Liver (tissue), 9 donors: Measurements from ENCODE around the gene TESK2. TPM values are rescaled to one million over a fixed set of nuclear protein-coding genes. Genes with fewer than 3 reads are reported as not detected.

Experiments used
- DNase-seq: peaks from one replicate; pipeline ENCODE4 v3.0.0-alpha.2; 2017; ENCODE audit warnings: low spot score
- H3K27ac ChIP-seq, 2 donors: one replicate each; pipeline ENCODE4 v1.7.0; 2013; ENCODE audit warnings: inconsistent platforms in 2 of 2, low read length in 2 of 2, control low read depth in 1 of 2, low read depth in 1 of 2, mild to moderate bottlenecking in 1 of 2
- H3K27me3 ChIP-seq, 4 donors: one replicate each; pipeline versions ENCODE4 v1.6.1 to v1.7.0; 2013; ENCODE audit warnings: low read length in 3 of 4, inconsistent platforms in 1 of 4, mild to moderate bottlenecking in 1 of 4, moderate library complexity in 1 of 4; ENCODE audit not compliant: control insufficient read depth in 4 of 4, insufficient read depth in 4 of 4
- H3K36me3 ChIP-seq, 4 donors: one replicate each; pipeline versions ENCODE4 v1.6.1 to v1.7.0; 2013; ENCODE audit warnings: low read length in 3 of 4, mild to moderate bottlenecking in 3 of 4, low read depth in 1 of 4, moderate library complexity in 1 of 4; ENCODE audit not compliant: control insufficient read depth in 4 of 4, insufficient read depth in 3 of 4
- H3K4me1 ChIP-seq, 4 donors: one replicate each; pipeline versions ENCODE4 v1.6.1 to v1.7.0; 2013; ENCODE audit warnings: low read length in 3 of 4, mild to moderate bottlenecking in 3 of 4, moderate library complexity in 1 of 4; ENCODE audit not compliant: control insufficient read depth in 4 of 4, insufficient read depth in 4 of 4
- H3K4me3 ChIP-seq, 3 donors: one replicate each; pipeline versions ENCODE4 v1.6.1 to v1.7.0; 2013; ENCODE audit warnings: low read length in 3 of 3, control low read depth in 1 of 3, low read depth in 1 of 3, mild to moderate bottlenecking in 1 of 3
- H3K9ac ChIP-seq, 2 donors: one replicate each; pipeline ENCODE4 v1.7.0; 2013; ENCODE audit warnings: low read length in 2 of 2, mild to moderate bottlenecking in 2 of 2, moderate library complexity in 2 of 2, control low read depth in 1 of 2, low read depth in 1 of 2
- H3K9me3 ChIP-seq, 4 donors: one replicate each; pipeline versions ENCODE4 v1.6.1 to v1.7.0; 2013; ENCODE audit warnings: low read length in 3 of 4; ENCODE audit not compliant: control insufficient read depth in 4 of 4
- EGR1 ChIP-seq, 2 donors: IDR thresholded peaks; 2 replicates each; pipeline ENCODE4 v1.6.1; 2016 to 2018; ENCODE audit warnings: antibody characterized with exemption in 2 of 2, low read depth in 2 of 2
- FOXA1 ChIP-seq: IDR thresholded peaks from 2 replicates; pipeline ENCODE4 v1.6.1; 2016; ENCODE audit warnings: antibody characterized with exemption
- FOXA2 ChIP-seq: IDR thresholded peaks from 2 replicates; pipeline ENCODE4 v1.6.1; 2016; ENCODE audit warnings: antibody characterized with exemption
- GABPA ChIP-seq, 2 donors: IDR thresholded peaks in 1 of 2; conservative IDR thresholded peaks in 1 of 2; 2 replicates each; pipeline ENCODE4 v1.6.1; 2016; ENCODE audit warnings: antibody characterized with exemption in 2 of 2, mild to moderate bottlenecking in 1 of 2, moderate library complexity in 1 of 2
- HNF4A ChIP-seq, 2 donors: conservative IDR thresholded peaks; 2 replicates each; pipeline ENCODE4 v1.6.1; 2016; ENCODE audit warnings: antibody characterized with exemption in 2 of 2, mild to moderate bottlenecking in 2 of 2
- HNF4G ChIP-seq: IDR thresholded peaks from 2 replicates; pipeline ENCODE4 v1.6.1; 2016; ENCODE audit warnings: antibody characterized with exemption
- JUND ChIP-seq, 2 donors: IDR thresholded peaks; 2 replicates each; pipeline ENCODE4 v1.6.1; 2016; ENCODE audit warnings: antibody characterized with exemption in 2 of 2
- NR2F2 ChIP-seq: IDR thresholded peaks from 2 replicates; pipeline ENCODE4 v1.6.1; 2016; ENCODE audit warnings: antibody characterized with exemption
- RAD21 ChIP-seq, 2 donors: IDR thresholded peaks; 2 replicates each; pipeline ENCODE4 v1.6.1; 2016; ENCODE audit warnings: antibody characterized with exemption in 2 of 2, mild to moderate bottlenecking in 2 of 2
- RXRA ChIP-seq, 2 donors: IDR thresholded peaks; 2 replicates each; pipeline ENCODE4 v1.6.1; 2017 to 2018; ENCODE audit warnings: antibody characterized with exemption in 2 of 2, mild to moderate bottlenecking in 1 of 2
- SP1 ChIP-seq: IDR thresholded peaks from 2 replicates; pipeline ENCODE4 v1.6.1; 2018; ENCODE audit warnings: antibody characterized with exemption, mild to moderate bottlenecking
- TAF1 ChIP-seq: conservative IDR thresholded peaks from 2 replicates; pipeline ENCODE4 v1.6.1; 2016; ENCODE audit warnings: antibody characterized with exemption, mild to moderate bottlenecking
- YY1 ChIP-seq: IDR thresholded peaks from 2 replicates; pipeline ENCODE4 v1.6.1; 2016; ENCODE audit warnings: antibody characterized with exemption, mild to moderate bottlenecking
- WGBS: extraction: QIAGEN DNeasy Blood & Tissue Kit; methylation state at CpG from one replicate; pipeline ENCODE4 v1.1.7; 2013; 5-methylcytosine and 5-hydroxymethylcytosine counted together
- polyA plus RNA-seq, 2 donors: library from polyadenylated mRNA; stranded (reverse) in 1 of 2; unstranded in 1 of 2; fragments of 200-250 nt in 1 of 2; fragments of >200 nt in 1 of 2; fragmentation: Nextera tagmentation in 1 of 2; extraction: Ambion mirVana in 1 of 2; gene quantifications; one replicate each; pipeline versions ENCODE4 v1.2.1 to v1.2.3, GENCODE V29; 2013 to 2015
- total RNA-seq, 2 donors: library from RNA; depleted of rRNA; stranded (reverse); fragments of >200 nt; gene quantifications; one replicate each; pipeline ENCODE4 v1.2.3, GENCODE V29; 2014
- TF ChIP-seq, protein P1 (sequence below): IDR thresholded peaks from 2 replicates; pipeline ENCODE4 v1.6.1; 2016; ENCODE audit warnings: antibody characterized with exemption
- TF ChIP-seq, protein P2 (sequence below): fragments of 150-350 bp; IDR thresholded peaks from 2 replicates; pipeline ENCODE4 v1.5.1; 2017; ENCODE audit warnings: improper control_type of control experiment, low read depth, low read length; ENCODE audit not compliant: missing input control
- TF ChIP-seq, protein P3 (sequence below): IDR thresholded peaks from 2 replicates; pipeline ENCODE4 v1.6.1; 2016; ENCODE audit warnings: antibody characterized with exemption
- TF ChIP-seq, protein P4 (sequence below): IDR thresholded peaks from 2 replicates; pipeline ENCODE4 v1.6.1; 2016; ENCODE audit warnings: antibody characterized with exemption, mild to moderate bottlenecking
- TF ChIP-seq, protein P5 (sequence below): IDR thresholded peaks from 2 replicates; pipeline ENCODE4 v1.6.1; 2016; ENCODE audit warnings: antibody characterized with exemption
- donor health status: healthy.
- donor health status: healthy.
- donor health status: healthy.
- donor health status: healthy.
- donor health status: healthy.

Gene TESK2
- total and polyA plus RNA-seq, 4 donors: 2.4 to 8.2 (median 5.2) TPM

DNA sequence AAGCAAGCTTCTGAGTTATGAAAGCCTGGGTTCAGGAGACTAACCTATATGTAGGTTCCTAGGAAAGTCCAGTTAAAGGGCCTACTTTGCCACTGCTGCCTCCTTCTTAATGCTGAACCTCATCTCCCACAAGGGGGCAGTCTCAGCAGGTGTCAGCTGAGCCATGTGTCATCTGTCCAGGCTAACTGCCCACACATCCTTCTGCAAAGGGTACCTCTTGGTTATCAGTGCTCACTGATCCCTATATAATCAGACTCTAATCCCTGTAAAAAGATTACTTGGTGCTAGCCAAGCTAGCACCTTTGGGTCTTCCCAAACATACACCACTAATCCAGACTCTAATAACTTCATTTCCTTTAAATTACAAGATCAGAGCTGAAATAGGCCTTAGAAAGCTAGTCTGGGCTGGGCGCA lies 21.7 kb upstream of the TESK2 start:
- WGBS: 98% methylated on average over 1 of the region's 1 CpG
- no peak overlapping the region for H3K27ac ChIP-seq
- no peaks in the 10 kb centered on the region for H3K9me3 ChIP-seq
- no peak overlapping the region for H3K9ac ChIP-seq
- H3K4me1 ChIP-seq: peaks cover 0 to 35% (median 33%) of the 10 kb centered on the region in 4 donors
- H3K36me3 ChIP-seq: peaks cover 18 to 72% (median 59%) of the 10 kb centered on the region in 4 donors
- H3K4me3 ChIP-seq: no peak overlapping the region
- TF ChIP-seq RAD21 (IDR thresholded peaks at IDR 0.05) (peak; percentile 84 to 92), NR2F2 (no peak), RXRA (IDR thresholded peaks at IDR 0.05) (peak in 1 of 2 donors; percentile 12)
- TF ChIP-seq, protein P1, sequence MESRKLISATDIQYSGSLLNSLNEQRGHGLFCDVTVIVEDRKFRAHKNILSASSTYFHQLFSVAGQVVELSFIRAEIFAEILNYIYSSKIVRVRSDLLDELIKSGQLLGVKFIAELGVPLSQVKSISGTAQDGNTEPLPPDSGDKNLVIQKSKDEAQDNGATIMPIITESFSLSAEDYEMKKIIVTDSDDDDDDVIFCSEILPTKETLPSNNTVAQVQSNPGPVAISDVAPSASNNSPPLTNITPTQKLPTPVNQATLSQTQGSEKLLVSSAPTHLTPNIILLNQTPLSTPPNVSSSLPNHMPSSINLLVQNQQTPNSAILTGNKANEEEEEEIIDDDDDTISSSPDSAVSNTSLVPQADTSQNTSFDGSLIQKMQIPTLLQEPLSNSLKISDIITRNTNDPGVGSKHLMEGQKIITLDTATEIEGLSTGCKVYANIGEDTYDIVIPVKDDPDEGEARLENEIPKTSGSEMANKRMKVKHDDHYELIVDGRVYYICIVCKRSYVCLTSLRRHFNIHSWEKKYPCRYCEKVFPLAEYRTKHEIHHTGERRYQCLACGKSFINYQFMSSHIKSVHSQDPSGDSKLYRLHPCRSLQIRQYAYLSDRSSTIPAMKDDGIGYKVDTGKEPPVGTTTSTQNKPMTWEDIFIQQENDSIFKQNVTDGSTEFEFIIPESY: no peak
- TF ChIP-seq, protein P2, sequence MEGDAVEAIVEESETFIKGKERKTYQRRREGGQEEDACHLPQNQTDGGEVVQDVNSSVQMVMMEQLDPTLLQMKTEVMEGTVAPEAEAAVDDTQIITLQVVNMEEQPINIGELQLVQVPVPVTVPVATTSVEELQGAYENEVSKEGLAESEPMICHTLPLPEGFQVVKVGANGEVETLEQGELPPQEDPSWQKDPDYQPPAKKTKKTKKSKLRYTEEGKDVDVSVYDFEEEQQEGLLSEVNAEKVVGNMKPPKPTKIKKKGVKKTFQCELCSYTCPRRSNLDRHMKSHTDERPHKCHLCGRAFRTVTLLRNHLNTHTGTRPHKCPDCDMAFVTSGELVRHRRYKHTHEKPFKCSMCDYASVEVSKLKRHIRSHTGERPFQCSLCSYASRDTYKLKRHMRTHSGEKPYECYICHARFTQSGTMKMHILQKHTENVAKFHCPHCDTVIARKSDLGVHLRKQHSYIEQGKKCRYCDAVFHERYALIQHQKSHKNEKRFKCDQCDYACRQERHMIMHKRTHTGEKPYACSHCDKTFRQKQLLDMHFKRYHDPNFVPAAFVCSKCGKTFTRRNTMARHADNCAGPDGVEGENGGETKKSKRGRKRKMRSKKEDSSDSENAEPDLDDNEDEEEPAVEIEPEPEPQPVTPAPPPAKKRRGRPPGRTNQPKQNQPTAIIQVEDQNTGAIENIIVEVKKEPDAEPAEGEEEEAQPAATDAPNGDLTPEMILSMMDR: peak; percentile 70
- TF ChIP-seq, protein P3, sequence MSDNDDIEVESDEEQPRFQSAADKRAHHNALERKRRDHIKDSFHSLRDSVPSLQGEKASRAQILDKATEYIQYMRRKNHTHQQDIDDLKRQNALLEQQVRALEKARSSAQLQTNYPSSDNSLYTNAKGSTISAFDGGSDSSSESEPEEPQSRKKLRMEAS: peak; percentile 28
- DNase-seq: peak; percentile 74
- H3K27me3 ChIP-seq: no peaks in the 10 kb centered on the region

DNA sequence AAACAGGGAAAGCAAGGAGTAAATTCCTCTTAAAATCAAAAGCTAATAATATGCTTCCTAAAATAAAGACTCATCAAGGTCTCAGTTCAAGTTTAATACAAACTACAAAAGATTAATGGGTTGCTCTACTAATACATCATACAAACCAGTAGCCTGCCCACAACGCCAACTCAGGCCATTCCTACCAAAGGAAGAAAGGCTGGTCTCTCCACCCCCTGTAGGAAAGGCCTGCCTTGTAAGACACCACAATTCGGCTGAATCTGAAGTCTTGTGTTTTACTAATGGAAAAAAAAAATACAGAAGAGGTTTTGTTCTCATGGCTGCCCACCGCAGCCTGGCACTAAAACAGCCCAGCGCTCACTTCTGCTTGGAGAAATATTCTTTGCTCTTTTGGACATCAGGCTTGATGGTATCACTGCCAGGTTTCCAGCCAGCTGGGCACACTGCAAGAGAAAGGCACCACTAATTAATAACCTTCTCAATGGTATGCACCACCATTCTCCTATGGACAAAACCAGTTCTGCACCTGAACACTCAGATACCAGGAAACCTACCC lies 20.1 kb upstream of the TESK2 start:
- H3K27me3 ChIP-seq: no peaks in the 10 kb centered on the region
- H3K27ac ChIP-seq: no peak overlapping the region
- peaks cover 0 to 34% (median 23%) of the 10 kb centered on the region in 4 donors for H3K4me1 ChIP-seq
- no peaks in the 10 kb centered on the region for H3K9me3 ChIP-seq
- no peak for TF ChIP-seq RXRA (IDR thresholded peaks at IDR 0.05)
- TF ChIP-seq JUND (IDR thresholded peaks at IDR 0.05): no peak
- TF ChIP-seq, protein P4, sequence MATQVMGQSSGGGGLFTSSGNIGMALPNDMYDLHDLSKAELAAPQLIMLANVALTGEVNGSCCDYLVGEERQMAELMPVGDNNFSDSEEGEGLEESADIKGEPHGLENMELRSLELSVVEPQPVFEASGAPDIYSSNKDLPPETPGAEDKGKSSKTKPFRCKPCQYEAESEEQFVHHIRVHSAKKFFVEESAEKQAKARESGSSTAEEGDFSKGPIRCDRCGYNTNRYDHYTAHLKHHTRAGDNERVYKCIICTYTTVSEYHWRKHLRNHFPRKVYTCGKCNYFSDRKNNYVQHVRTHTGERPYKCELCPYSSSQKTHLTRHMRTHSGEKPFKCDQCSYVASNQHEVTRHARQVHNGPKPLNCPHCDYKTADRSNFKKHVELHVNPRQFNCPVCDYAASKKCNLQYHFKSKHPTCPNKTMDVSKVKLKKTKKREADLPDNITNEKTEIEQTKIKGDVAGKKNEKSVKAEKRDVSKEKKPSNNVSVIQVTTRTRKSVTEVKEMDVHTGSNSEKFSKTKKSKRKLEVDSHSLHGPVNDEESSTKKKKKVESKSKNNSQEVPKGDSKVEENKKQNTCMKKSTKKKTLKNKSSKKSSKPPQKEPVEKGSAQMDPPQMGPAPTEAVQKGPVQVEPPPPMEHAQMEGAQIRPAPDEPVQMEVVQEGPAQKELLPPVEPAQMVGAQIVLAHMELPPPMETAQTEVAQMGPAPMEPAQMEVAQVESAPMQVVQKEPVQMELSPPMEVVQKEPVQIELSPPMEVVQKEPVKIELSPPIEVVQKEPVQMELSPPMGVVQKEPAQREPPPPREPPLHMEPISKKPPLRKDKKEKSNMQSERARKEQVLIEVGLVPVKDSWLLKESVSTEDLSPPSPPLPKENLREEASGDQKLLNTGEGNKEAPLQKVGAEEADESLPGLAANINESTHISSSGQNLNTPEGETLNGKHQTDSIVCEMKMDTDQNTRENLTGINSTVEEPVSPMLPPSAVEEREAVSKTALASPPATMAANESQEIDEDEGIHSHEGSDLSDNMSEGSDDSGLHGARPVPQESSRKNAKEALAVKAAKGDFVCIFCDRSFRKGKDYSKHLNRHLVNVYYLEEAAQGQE: no peak
- no peak for TF ChIP-seq EGR1 (IDR thresholded peaks at IDR 0.05; ENCODE audit: low read depth in 2 of 2)
- no peak for TF ChIP-seq RAD21 (IDR thresholded peaks at IDR 0.05)
- TF ChIP-seq, protein P3: no peak
- TF ChIP-seq, protein P2: no peak
- TF ChIP-seq HNF4G: no peak
- TF ChIP-seq, protein P1: no peak
- TF ChIP-seq SP1: no peak
- TF ChIP-seq, protein P5, sequence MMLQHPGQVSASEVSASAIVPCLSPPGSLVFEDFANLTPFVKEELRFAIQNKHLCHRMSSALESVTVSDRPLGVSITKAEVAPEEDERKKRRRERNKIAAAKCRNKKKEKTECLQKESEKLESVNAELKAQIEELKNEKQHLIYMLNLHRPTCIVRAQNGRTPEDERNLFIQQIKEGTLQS: no peak
- TF ChIP-seq FOXA1: no peak
- TF ChIP-seq YY1: no peak
- TF ChIP-seq HNF4A (conservative IDR thresholded peaks at IDR 0.05): no peak
- TF ChIP-seq FOXA2: no peak
- TF ChIP-seq TAF1: no peak
- no peak for TF ChIP-seq GABPA (IDR thresholded peaks at IDR 0.05 in 1 of 2, conservative IDR thresholded peaks at IDR 0.05 in 1 of 2)
- no peak for TF ChIP-seq NR2F2
- no peak for DNase-seq
- 88% methylated on average over 4 of the region's 4 CpGs for WGBS
- H3K36me3 ChIP-seq: peaks cover 13 to 60% (median 50%) of the 10 kb centered on the region in 4 donors
- H3K4me3 ChIP-seq: no peak overlapping the region
- no peak overlapping the region for H3K9ac ChIP-seq
